GM12892 (cell line): ENCODE measurements around the gene KRTAP4-12.
"Not testable (repeated sequence)": the region's sequence is repeated elsewhere in the genome, so short reads cannot be mapped to it uniquely, and the experiment has no call there.

Source experiments
- DNase-seq: peaks from one replicate; pipeline ENCODE4 v3.0.0; 2011; ENCODE audit not compliant: insufficient read length
- FAIRE-seq: peaks from 2 replicates; lab custom pipeline; 2011; peaks lifted over from hg19 to GRCh38; lab: Jason Lieb, UNC
- POLR2A ChIP-seq: IDR thresholded peaks from 2 replicates; pipeline ENCODE4 v1.6.1; 2011; ENCODE audit warnings: low read depth, low read length, control low read depth
- POLR2AphosphoS5 ChIP-seq: IDR thresholded peaks from 2 replicates; pipeline ENCODE4 v1.6.1; 2011; ENCODE audit warnings: low read depth, low read length, control low read depth
- TAF1 ChIP-seq: IDR thresholded peaks from 2 replicates; pipeline ENCODE4 v1.6.1; 2011; ENCODE audit warnings: low read depth, mild to moderate bottlenecking, control low read depth, low read length, borderline replicate concordance

The KRTAP4-12 gene

DNA sequence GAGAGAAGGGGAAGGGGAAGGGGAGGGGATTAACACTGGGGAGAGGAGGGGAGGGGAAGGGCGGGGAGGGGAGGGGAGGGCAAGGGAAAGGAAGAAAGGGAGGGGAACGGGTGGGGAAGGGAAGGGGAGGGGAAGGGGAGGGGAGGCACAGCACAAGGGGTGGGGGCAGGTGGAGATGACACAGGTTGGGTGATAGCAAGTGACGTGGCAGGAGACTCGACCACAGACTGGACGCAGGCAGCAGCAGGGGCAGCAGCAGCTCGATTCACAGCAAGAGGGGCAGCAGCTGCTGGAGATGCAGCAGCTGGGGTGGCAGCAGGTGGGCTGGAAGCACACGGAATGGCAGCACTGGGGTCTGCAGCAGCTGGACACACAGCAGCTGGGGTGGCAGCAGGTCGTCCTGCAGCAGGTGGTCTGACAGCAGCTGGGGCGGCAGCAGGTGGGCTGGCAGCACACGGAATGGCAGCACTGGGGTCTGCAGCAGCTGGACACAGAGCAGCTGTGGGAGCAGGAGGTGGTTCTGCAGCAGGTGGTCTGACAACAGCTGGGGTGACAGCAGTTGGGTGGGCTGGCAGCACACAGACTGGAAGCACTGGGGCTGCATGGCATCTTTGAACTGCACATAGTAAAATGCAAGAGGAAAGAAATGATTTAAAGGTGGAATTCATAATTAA lies 22.3 kb downstream of the KRTAP4-12 start, which contains the start of gene KRTAP4-16:
Gene KRTAP4-16 (minus strand): TSS at position 624 of the 674 bp plus-strand sequence. CDS start 0 bp downstream, at position 624.
- no peak for DNase-seq
- FAIRE-seq, result no peak
- TF ChIP-seq TAF1 (no peak), POLR2A (no peak), POLR2AphosphoS5 (no peak)

DNA sequence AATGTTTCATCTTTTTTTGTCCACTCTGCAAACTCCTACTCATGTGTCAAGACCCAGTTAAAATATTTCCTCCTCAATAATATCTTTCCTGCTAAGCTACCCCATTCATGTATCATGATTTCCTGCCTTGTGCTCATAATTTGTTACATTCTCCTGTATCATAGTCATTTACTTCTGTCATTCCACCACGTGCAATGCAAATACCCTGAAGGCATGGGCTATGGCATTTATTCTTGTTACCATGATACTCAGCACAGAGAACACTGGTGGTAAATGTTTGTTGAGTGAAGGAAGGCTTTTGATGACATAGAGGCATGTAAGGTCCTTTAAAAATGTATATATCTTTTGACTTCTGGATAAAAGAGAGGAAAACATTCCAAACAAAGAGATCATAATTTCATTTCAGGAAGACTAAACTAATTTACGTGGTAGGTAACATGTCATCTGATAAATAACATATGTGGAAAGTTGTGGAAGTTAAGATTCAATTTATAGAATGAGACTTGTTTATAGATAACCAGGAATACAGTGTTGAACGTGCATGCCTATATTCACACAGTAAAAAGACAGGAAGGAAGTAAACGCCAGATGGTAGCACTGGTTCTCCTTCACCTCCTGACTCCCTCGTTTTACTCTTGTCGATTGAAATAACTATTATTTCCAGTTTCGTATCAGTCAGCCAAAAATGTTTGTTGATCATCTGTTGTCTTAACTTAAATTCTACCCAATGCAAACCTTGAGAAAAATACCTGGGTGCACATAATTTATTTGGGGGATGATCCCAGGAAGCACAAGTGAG lies 24.1 kb downstream of the KRTAP4-12 start:
- not testable (repeated sequence) for FAIRE-seq, DNase-seq

DNA sequence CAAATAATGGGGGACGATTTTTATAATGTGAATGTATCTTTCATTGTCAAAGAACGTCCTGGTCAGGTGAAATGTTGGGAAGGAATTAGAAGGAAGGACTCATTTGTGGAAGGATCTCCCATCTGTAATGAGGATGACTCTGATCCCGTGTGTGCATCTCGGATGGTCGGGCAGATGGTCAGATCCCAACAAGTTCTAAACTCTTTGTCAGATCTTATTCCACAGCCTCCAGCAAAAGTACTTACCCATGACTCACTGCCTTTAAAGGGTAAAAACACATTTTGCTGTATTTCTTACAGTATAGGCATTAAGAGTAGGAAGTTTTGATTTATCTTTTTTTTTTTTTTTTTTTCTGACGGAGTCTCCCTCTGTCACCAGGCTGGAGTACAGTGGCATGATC lies 25.5 kb downstream of the KRTAP4-12 start:
- DNase-seq (no peak), FAIRE-seq (no peak)

DNA sequence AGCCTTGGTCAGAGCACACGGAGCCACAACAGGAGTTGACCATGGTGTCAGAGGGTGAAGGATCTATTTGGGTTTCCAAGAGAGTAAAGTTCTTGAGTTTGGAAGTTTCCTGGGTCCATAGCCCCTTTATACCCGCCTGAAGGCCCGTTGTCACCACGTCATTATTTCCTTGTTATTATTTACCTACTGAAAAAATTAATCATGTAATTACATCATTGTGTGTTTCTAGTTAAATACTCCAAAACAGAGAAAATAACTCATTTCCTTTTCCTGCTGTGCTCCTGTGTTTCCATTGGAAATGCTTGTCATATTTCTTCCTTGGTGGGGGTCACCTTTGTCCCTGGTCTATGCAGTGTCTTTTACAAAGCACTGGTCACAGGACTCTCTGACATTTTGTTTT lies 25.9 kb downstream of the KRTAP4-12 start, which contains the start of gene KRTAP4-8:
Gene KRTAP4-8 (minus strand): TSS at position 101 of the 400 bp plus-strand sequence. CDS start 58 bp downstream, at position 43.
- no peak for FAIRE-seq
- no peak for TF ChIP-seq POLR2AphosphoS5
- TF ChIP-seq POLR2A, result no peak
- no peak for TF ChIP-seq TAF1
- no peak for DNase-seq

More for the DNA sequence above, 25.5 kb downstream of the KRTAP4-12 start:
- TF ChIP-seq POLR2AphosphoS5 (no peak), TAF1 (no peak), POLR2A (no peak)

DNA sequence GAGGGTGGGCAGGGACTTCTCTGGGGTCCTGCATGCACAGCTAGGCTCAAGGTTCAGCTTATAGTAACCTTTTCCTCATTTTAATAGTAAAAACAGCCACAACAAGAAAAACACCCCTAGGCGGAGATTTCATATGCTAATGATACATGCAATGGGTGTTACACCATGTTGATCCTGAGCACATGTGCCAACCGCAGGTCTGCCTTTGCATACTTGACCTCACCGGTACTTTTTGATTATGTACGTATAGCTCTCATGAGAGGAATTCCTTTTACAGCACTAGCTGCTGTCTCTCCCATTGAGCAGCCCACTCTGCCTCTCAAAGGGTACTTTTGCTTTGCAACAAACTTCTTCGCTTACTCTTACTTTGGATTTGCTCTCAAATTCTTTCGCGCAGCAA lies 27.9 kb downstream of the KRTAP4-12 start:
- no peak for TF ChIP-seq POLR2A
- TF ChIP-seq TAF1, result no peak
- no peak for TF ChIP-seq POLR2AphosphoS5
- FAIRE-seq (no peak), DNase-seq (no peak)

DNA sequence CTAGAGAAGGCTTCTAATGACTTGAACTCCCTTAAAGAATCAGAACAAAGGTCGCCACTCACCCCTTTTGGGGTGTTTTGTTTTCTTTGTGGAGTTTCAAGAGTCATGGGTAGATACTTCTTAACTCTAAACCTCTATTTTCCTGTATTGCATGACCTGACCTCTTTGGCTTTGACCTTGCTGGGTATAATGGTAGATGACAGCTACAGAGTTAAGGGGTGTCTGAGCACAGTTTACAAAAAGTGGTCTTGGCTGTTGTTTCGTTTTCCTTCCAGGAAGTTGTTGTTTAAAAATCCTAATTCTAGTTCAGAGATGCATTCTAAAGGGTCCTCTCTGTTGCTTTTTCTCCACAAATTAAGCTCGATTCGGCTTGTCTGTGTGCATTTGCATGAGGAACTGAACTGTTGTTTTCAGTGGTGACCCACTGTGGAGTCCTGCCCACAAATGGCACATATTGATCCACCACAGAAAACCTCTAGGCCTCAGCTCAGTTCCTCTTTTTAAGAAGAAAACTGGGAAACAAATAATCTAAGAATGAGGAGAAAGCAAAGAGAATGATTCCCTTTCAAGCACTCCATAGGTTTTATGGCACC lies 35.1 kb downstream of the KRTAP4-12 start:
- FAIRE-seq, DNase-seq: not testable (repeated sequence)

DNA sequence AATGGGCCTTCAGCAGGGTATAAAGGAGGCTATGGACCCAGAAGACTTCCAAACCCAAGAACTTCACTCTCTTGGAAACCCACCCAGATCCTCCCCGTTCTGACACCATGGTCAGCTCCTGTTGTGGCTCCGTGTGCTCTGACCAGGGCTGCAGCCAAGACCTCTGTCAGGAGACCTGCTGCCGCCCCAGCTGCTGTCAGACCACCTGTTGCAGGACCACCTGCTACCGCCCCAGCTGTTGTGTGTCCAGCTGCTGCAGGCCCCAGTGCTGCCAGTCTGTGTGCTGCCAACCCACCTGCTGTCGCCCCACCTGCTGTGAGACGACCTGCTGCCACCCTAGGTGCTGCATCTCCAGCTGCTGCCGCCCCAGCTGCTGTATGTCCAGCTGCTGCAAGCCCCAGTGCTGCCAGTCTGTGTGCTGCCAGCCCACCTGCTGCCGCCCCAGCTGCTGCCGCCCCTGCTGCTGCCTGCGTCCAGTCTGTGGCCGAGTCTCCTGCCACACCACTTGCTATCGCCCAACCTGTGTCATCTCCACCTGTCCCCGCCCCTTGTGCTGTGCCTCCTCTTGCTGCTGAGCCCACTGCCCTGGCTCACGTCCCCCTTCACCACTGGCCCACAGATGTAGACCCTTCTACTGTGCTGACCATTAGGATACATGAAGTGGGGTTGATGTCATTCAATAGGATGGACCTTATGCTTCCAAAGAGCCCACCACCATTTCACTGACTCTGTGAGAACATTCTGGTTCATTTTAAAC lies 39.7 kb downstream of the KRTAP4-12 start, which contains the start of gene KRTAP4-7:
Gene KRTAP4-7 (plus strand): TSS at position 51 of the 757 bp plus-strand sequence. CDS start 57 bp downstream, at position 108.
- FAIRE-seq, DNase-seq: not testable (repeated sequence)

DNA sequence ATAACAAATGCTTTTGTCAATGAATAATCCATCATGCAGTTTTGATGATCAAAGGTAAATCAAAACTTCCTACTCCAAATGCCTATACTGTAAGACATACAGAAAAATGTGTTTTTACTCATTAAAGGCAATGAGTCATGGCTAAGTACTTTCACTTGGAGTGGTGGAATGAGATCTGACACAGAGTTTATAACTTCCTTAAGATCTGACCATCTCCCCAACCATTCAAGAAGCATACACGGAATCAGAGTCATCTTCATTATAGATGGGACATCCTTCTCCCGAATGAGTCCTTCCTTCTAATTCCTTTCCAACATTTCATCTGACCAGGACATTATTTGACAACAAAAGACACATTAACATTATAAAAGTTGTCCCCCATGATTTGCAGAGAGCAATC lies 40.6 kb downstream of the KRTAP4-12 start:
- FAIRE-seq, DNase-seq: not testable (repeated sequence)

DNA sequence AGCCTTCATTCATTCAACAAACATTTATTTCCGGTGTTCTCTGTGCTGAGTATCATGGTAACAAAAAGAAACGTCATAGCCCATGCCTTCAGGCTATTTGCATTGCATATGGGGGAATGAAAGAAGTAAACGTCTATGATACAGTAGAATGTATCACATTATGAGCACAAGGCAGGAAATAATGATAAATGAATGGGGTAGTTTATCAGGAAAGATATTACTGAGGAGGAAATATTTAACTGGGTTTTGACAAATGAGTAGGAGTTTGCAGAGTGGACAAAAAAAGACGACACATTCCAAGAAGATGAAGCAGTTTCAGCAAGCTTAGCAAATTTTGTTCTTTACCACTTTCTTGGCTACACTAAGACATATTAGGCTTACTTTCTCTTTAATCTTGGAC lies 41.4 kb downstream of the KRTAP4-12 start:
- FAIRE-seq (no peak), DNase-seq (no peak)
- TF ChIP-seq TAF1 (no peak), POLR2AphosphoS5 (no peak), POLR2A (no peak)

DNA sequence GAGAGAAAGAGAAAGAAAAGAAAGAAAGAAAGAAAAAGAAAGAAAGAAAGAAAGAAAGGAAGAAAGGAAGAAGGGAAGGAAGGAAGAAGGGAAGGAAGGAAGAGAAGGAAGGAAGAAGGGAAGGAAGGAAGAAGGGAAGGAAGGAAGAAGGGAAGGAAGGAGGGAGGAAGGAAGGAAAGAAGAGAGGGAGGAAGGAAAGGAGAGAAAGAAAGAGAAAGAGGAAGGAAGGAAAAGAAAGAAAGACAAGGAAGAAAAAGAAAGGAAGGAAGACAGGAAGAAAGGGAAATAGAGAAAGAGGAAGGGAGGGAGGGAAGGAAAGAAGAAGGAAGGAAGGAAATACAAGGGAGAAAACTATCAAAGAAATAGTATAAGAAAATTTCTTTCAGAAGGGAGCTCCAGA lies 47.2 kb downstream of the KRTAP4-12 start:
- FAIRE-seq, result no peak
- no peak for DNase-seq
- TF ChIP-seq POLR2A (no peak), POLR2AphosphoS5 (no peak), TAF1 (no peak)

DNA sequence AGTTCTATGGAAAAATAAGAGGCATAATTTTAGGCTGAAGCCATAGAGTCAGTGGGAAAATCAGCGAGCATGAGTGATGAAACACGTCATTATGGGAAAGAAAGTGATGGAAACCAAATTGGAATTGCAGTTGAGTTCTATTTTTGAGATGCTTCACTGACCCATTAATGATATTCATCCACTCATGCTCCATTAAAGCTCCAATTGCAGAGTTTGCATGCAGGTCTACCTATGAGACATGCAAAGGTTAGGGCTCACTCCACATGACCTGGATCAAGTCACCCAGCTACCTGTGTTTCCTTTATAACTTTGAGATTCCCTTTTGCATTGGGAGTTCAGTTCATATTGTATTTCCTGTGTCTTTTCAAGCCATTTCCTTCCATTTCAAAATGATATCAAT lies 50.3 kb downstream of the KRTAP4-12 start:
- DNase-seq (no peak), FAIRE-seq (no peak)
- TF ChIP-seq POLR2AphosphoS5, result no peak
- no peak for TF ChIP-seq TAF1
- TF ChIP-seq POLR2A, result no peak
